Immature natural killer cell (primary cell): ENCODE measurements around the gene OGDHL. TPM values are rescaled to one million over a fixed set of nuclear protein-coding genes. Genes with fewer than 3 reads are reported as not detected.
"Not testable (repeated sequence)": the region's sequence is repeated elsewhere in the genome, so short reads cannot be mapped to it uniquely, and the experiment has no call there.

Experiments used
- DNase-seq, 3 donors: peaks; one replicate each; pipeline ENCODE4 v3.0.0; 2022; ENCODE audit warnings: mixed read lengths in 1 of 3
- H3K27ac Mint-ChIP-seq, 6 donors: one replicate each; pipeline ENCODE4 v1.8.0; 2020; ENCODE audit warnings: mixed read lengths in 6 of 6, mild to moderate bottlenecking in 5 of 6, inconsistent platforms in 4 of 6, moderate library complexity in 3 of 6
- H3K27me3 Mint-ChIP-seq, 3 donors: one replicate each; pipeline ENCODE4 v1.8.0; 2020 to 2021; ENCODE audit warnings: low read depth in 3 of 3, mild to moderate bottlenecking in 3 of 3, mixed read lengths in 3 of 3, moderate library complexity in 3 of 3, inconsistent platforms in 1 of 3
- H3K36me3 Mint-ChIP-seq, 3 donors: one replicate each; pipeline ENCODE4 v1.8.0; 2020; ENCODE audit warnings: mixed read lengths in 3 of 3, inconsistent platforms in 2 of 3, mild to moderate bottlenecking in 2 of 3
- H3K4me1 Mint-ChIP-seq, 2 donors: one replicate each; pipeline ENCODE4 v1.8.0; 2020; ENCODE audit warnings: inconsistent platforms in 2 of 2, mild to moderate bottlenecking in 2 of 2, mixed read lengths in 2 of 2, moderate library complexity in 1 of 2
- H3K4me3 Mint-ChIP-seq, 5 donors: one replicate each; pipeline ENCODE4 v1.8.0; 2020; ENCODE audit warnings: mild to moderate bottlenecking in 5 of 5, mixed read lengths in 5 of 5, inconsistent platforms in 3 of 5, moderate library complexity in 3 of 5
- H3K9me3 Mint-ChIP-seq, 6 donors: one replicate each; pipeline ENCODE4 v1.8.0; 2020; ENCODE audit warnings: mild to moderate bottlenecking in 6 of 6, mixed read lengths in 6 of 6, inconsistent platforms in 4 of 6, moderate library complexity in 3 of 6
- polyA plus RNA-seq, 3 donors: library from polyadenylated mRNA; unstranded; fragments of 300-500 nt; fragmentation: Illumina TruSeq; gene quantifications; one replicate each; pipeline ENCODE4 v1.2.3, GENCODE V29; 2021

OGDHL gene
- polyA plus RNA-seq, 3 donors from 2014 or later = not detected

DNA sequence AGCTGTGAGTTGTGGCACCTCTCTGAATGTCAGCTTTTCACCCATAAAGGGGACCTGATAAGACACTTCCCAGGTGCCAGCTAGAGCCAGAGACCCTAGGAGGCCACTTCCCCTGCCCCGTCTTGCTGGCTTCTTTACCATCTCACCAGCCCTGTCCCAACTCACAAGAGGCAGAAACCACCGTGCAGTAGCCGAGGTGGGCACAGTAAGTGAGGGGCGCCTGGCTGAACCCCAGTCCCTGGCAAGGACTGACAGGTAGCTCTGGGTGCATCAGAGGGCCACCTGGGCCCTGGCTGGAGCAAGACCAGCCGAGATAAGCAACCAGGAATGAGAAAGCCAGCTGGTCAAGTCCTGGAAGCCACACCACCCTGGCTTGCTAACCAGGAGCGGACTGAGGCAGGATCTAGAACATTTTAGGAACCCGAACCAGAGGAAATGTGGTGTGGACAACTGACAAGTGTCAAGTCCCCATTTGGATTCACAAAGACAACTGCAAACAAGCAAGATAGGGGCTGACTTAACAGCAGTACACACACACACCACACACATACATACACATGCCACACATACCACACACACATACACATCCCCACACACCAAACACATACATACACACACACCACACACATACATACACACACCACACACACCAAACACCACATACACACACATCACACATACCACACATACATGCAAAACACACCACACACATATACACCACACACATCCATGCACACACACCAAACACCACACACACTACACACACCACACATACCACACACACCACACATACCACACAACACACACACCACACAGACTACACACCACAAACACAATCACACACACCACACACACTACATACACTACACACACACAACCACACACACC, 20.8 kb downstream of the OGDHL start:
- Mint-ChIP-seq H3K9me3 (no peaks in the 10 kb centered on the region), H3K27ac (peak overlapping the region in 2 of 6 donors; percentile 1 to 48)
- DNase-seq = no peak

DNA sequence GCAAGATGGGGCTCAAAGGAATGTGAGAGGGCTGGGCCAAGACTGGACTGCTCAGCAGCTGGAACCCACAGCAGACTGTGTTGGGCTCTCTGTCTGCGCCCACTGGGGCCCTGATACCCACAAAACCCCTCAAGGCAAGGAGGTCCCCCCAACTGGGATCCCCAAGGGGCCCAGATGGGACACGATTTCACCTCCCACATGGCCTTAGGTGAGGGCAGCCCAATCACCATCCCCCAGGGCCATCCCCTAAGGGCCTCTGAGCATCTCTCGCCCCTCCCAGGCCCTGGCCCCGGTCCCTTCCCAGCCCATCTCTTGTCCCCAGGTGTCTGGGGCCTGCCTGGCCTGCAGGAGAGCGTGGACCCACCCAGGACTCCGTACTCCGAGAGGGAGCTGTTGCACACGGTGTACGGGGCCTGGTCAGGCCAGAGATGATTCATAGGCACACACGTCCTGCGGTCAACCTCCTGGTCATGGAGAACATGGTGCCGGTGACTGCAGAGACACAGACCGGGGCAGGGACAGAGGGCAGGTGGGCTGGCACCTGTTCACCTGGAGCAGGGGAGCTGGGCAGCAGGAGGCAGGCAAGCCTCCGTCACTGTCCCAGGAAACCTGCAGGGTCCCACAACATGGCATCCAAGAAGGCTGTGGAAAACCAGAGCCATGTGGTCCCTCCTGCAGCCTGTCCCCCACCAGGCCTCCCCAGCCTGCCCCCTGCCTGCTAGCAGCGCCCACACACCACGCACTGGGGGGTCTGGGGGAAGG, 21.6 kb downstream of the OGDHL start:
- Mint-ChIP-seq H3K27me3 (peaks cover 0 to 2% (median 2%) of the 10 kb centered on the region in 3 donors), H3K36me3 (no peaks in the 10 kb centered on the region), H3K4me1 (no peaks in the 10 kb centered on the region), H3K9me3 (no peaks in the 10 kb centered on the region), H3K27ac (no peak overlapping the region), H3K4me3 (no peak overlapping the region)
- no peak for DNase-seq

More for the DNA sequence above, 20.8 kb downstream of the OGDHL start:
- Mint-ChIP-seq H3K4me1 (no peaks in the 10 kb centered on the region), H3K27me3 (peaks cover 0 to 2% (median 2%) of the 10 kb centered on the region in 3 donors), H3K36me3 (no peaks in the 10 kb centered on the region), H3K4me3 (no peak overlapping the region)

- no peaks in the 10 kb centered on the region for H3K4me1 Mint-ChIP-seq
- H3K9me3 Mint-ChIP-seq = no peaks in the 10 kb centered on the region
- no peaks in the 10 kb centered on the region for H3K36me3 Mint-ChIP-seq
- H3K27me3 Mint-ChIP-seq = peaks cover 0 to 2% (median 2%) of the 10 kb centered on the region in 3 donors
- no peak for DNase-seq
- no peak overlapping the region for H3K27ac Mint-ChIP-seq
- no peak overlapping the region for H3K4me3 Mint-ChIP-seq
Measured at GRCh38 chr10:49739426-49739825, 22.7 kb downstream of the OGDHL start.

- Mint-ChIP-seq H3K4me3 (no peak overlapping the region), H3K36me3 (no peaks in the 10 kb centered on the region), H3K27ac (no peak overlapping the region), H3K4me1 (no peaks in the 10 kb centered on the region), H3K9me3 (no peaks in the 10 kb centered on the region), H3K27me3 (peaks cover 0 to 3% (median 2%) of the 10 kb centered on the region in 3 donors)
- DNase-seq = no peak
Measured at GRCh38 chr10:49738616-49739360, 23.3 kb downstream of the OGDHL start.

- Mint-ChIP-seq H3K27ac (no peak overlapping the region), H3K36me3 (no peaks in the 10 kb centered on the region), H3K27me3 (peaks cover 0 to 5% (median 3%) of the 10 kb centered on the region in 3 donors), H3K4me1 (no peaks in the 10 kb centered on the region), H3K4me3 (no peak overlapping the region), H3K9me3 (no peaks in the 10 kb centered on the region)
- DNase-seq = no peak
Measured at GRCh38 chr10:49737474-49738201, 24.5 kb downstream of the OGDHL start.

GRCh38 chr10:49736564-49737113, 25.5 kb downstream of the OGDHL start:
- Mint-ChIP-seq H3K27ac (no peak overlapping the region), H3K4me3 (no peak overlapping the region), H3K4me1 (no peaks in the 10 kb centered on the region), H3K27me3 (peaks cover 0 to 4% (median 1%) of the 10 kb centered on the region in 3 donors), H3K9me3 (no peaks in the 10 kb centered on the region), H3K36me3 (no peaks in the 10 kb centered on the region)
- no peak for DNase-seq

DNA sequence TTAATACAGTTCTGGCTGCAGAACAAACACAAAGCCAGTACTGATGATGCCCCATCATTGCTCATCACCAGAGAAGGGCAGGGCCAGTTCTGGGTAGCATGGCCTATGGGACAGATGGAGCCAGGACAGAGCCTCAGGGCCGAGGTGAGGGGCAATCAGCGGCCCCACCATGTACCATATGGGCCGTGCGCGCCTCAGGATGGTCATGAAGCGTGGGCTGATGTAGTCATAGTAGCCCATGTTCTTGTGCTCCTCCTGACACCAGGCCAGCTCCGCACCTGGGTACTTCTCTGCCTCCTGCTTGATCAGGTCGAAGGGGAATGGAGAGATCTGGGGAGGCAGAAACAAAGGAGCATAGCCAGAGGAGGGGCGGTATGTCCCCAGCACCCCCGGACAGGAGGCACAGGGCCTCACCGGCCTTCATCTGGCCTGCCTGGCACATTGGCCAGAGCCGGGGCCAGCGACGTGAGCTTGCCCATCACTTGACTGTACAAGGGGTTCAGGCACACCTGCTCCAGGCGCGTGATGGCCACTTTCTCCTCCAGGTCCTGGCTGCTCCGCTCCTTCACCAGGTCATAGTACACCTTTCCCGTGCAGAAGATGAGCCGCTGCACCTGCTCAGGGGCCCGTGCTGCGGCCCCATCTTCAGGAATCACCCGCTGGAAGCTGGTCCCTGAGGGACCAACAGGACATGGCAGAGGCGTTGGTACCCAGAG, 26.1 kb downstream of the OGDHL start:
- Mint-ChIP-seq H3K27ac (no peak overlapping the region), H3K27me3 (peaks cover 0 to 4% (median 1%) of the 10 kb centered on the region in 3 donors), H3K4me1 (no peaks in the 10 kb centered on the region), H3K4me3 (no peak overlapping the region), H3K9me3 (no peaks in the 10 kb centered on the region), H3K36me3 (no peaks in the 10 kb centered on the region)
- no peak for DNase-seq

DNA sequence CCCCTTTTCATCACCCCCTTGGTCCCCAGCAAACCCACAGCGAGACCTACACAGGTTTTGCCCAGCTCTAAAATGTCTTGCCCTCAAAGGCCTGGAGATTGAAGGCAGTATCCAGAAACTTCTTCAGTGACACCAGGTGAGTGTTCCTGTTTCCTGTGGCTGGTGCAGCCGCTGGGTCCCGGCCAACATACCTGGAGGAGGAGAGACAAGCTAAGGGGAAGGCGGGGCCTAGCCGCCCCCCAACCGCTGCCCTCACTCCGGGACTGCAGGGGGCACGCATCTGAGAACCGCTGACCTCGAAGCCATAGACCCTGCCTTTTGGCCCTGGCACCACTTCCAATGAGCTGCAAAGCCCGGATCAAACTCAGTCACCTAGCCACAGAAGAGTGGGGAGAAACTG, 27.0 kb downstream of the OGDHL start:
- Mint-ChIP-seq H3K36me3 (no peaks in the 10 kb centered on the region), H3K4me1 (no peaks in the 10 kb centered on the region), H3K9me3 (no peaks in the 10 kb centered on the region), H3K4me3 (no peak overlapping the region), H3K27ac (no peak overlapping the region), H3K27me3 (peaks cover 1 to 5% (median 1%) of the 10 kb centered on the region in 3 donors)
- DNase-seq = no peak

DNA sequence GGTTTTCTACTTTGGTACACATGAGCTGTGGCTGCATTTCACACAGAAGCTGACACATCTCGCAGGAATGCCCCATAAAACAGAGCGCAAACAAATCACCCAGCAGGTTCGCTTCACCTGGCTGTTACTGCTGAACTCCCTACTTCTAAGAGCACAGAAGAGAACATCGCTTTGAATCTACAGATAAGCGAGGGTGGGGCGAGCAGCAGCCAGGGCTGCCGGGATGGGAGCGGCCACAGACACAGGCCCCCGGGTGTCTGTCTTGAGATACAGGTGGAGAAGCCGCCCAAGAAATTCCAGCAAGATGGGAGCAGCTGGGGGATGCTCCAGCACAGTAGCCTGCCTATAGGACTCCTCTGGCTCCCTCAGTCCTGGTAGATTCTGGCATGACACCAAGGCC, 27.4 kb downstream of the OGDHL start:
- H3K27me3 Mint-ChIP-seq = peaks cover 1 to 10% (median 2%) of the 10 kb centered on the region in 3 donors
- H3K4me3 Mint-ChIP-seq = no peak overlapping the region
- H3K36me3 Mint-ChIP-seq = no peaks in the 10 kb centered on the region
- no peak overlapping the region for H3K27ac Mint-ChIP-seq
- no peak for DNase-seq
- no peaks in the 10 kb centered on the region for H3K4me1 Mint-ChIP-seq
- no peaks in the 10 kb centered on the region for H3K9me3 Mint-ChIP-seq

- peaks cover 1 to 11% (median 2%) of the 10 kb centered on the region in 3 donors for H3K27me3 Mint-ChIP-seq
- no peak overlapping the region for H3K4me3 Mint-ChIP-seq
- no peak for DNase-seq
- no peaks in the 10 kb centered on the region for H3K4me1 Mint-ChIP-seq
- peaks cover 0 to 2% (median 0%) of the 10 kb centered on the region in 6 donors for H3K9me3 Mint-ChIP-seq
- H3K36me3 Mint-ChIP-seq = no peaks in the 10 kb centered on the region
- no peak overlapping the region for H3K27ac Mint-ChIP-seq
Measured at GRCh38 chr10:49733866-49734265, 28.3 kb downstream of the OGDHL start.

- Mint-ChIP-seq H3K4me1 (no peaks in the 10 kb centered on the region), H3K27me3 (peaks cover 4 to 13% (median 6%) of the 10 kb centered on the region in 3 donors), H3K27ac (no peak overlapping the region), H3K9me3 (peaks cover 2 to 18% (median 6%) of the 10 kb centered on the region in 6 donors), H3K4me3 (no peak overlapping the region), H3K36me3 (peaks cover 0 to 4% (median 0%) of the 10 kb centered on the region in 3 donors)
- no peak for DNase-seq
Measured at GRCh38 chr10:49726593-49726992, 35.5 kb downstream of the OGDHL start.

- not testable (repeated sequence) for H3K27ac Mint-ChIP-seq, H3K4me1 Mint-ChIP-seq, H3K4me3 Mint-ChIP-seq, H3K9me3 Mint-ChIP-seq, DNase-seq, H3K36me3 Mint-ChIP-seq, H3K27me3 Mint-ChIP-seq
Measured at GRCh38 chr10:49715157-49715556, 47.0 kb downstream of the OGDHL start.
